Measurements from ENCODE around the gene IPO4.
A peak's percentile ranks its signal among the peaks of the same experiment; 100 is the strongest.
"Not testable (repeated sequence)": the region's sequence is repeated elsewhere in the genome, so short reads cannot be mapped to it uniquely, and the experiment has no call there.

The IPO4 gene

DNA sequence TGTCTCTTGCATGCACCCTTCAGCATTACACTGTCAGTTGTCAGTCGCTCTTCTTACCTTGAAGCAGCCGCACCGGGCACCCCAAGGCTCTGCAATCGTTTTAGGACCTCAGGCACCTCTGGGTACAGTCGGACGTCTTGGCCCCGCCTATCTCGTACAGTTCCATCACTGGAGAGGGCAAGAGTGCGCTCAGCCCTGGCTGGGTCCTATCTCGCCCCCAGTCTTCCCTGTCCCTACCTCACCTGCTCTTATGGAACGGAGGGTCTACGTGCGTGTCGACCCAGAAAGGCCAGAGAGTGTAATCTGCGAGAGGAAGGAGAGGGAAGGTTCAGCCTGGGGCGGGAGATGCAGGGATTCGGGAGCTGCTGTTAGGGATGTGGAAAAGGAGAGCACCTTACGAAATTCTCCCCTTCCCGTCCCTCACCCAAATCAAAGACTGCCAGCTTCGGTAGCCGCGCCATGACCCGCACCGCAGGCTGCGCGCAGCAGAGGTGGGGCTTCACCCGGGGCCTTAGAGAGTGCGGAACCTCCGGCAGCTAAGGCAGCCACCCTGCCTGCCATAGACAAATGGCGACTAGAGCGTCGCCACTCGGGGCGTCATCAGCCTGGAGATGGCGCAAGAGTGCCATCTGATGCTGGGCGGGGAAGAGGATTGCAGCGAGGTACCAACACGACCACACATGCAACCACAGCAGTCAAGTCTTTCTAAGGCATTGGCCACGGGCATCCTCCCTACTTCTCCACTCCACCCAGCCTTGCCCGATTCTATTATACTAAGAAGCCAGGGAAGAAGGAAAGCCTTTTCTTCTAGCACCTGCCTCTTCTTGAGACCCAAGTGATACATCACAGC is 27.1 kb upstream of the IPO4 start, which contains the start of gene MDP1:
Gene MDP1, minus strand, starts transcription at position 572 of the 850 bp plus-strand sequence. Its CDS starts 111 bp downstream, at position 461.
- DNase-seq (ENCODE audit: low read depth, low spot score): peak; percentile 91

DNA sequence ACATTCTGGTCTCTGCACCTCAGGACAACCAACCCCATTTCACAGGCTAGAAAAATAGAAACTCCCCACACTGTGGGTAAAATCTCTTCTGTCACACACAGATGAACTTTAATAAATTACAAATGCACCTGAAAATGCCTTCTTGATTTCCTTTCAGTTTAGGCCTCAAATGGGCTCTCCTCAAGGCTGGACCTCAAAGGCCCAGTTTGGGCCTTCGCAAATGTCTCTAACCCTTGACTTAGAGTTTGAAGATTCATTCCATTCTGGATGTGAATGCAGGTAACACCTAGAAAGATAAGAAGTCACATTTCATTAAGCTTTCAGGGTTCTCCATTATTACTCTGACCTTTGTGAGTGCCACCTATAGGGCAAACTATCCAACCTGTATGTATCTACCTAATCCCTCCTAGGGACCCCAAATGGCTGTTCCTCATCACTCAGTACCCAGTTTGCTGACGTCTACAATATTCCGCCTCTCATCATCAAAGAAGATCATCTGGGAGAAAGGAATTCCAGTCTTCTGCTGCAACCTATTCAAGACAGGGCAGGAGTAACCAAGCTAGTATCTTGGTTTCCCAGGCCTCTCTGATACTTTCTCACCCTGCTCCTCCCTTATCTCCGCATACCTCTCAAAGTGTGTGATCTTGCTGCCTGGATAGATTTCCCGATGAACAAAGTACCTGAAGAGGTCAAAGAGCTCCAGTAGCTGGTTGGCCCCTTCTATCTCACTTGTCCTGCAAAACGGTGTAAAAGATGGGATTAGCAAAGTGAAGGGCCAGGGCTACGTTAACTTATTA is 25.4 kb upstream of the IPO4 start:
- DNase-seq (ENCODE audit: low read depth, low spot score): no peak

DNA sequence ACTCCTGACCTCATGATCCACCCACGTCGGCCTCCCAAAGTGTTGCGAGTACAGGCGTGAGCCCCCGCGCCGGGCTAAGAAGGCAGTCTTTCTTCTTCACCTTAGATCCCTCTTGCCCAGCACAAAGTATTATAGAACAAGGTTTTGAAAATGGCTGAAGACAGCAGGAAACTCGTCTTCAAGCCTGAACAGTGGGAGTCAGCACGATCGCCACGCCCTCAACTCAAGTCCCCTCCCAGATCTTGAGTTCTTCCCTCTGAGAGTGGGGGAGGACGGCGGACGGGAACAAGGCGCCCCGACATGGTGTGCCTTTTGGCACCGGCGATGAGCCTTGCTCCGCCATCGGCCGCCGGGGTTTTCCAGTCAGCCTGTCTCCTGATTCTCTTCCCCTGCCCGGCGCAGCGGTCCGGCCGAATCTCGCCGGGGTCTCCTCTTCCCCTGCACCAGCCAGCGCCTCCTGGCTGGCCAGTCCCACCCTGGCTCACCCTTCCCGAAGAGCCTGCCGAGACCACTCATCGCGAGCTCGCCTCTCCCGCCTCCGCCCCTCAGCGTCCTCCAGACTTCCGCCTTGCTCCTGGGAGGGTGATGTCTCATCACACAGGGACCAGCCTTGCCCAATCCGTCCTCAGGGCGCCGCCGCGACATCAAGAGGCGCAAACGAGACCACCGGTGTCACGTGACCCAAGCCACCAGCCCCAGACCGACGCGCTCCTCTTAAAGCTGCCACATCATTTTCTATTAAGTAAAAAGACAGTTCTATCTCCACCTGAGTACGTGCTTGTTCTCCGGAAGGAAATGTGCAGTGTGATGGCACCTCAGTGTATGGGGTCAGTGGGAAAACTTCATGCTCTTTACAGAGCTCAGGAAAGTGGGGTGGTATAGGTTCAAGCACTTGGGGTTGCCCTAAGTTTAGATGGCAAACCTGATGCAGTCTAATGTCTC is 24.6 kb upstream of the IPO4 start, which contains the start of gene CHMP4A:
Gene CHMP4A, minus strand, starts transcription at position 565 of the 942 bp plus-strand sequence. Its CDS starts 49 bp downstream, at position 516.
- peak; percentile 99 for DNase-seq (ENCODE audit: low read depth, low spot score)

DNA sequence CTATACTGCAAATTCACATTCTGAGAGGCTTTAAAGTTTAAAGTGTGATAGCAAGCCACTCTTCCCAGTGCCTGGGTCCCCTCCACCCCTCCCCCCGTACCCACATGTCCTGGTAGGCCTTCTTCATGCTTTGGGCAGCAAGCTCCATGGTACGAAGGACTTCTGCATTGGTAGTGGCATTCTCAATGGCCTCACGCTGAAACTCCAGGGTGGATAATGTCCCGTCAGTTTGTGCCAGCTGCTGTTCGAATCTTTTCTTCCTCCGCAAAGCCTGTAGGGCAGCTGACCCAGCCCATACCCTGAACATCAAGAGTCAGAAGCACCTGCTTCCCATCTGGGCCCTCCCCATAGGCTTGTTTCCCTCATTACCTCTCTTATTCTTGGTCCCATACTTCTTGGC is 22.7 kb upstream of the IPO4 start:
- DNase-seq (ENCODE audit: low read depth, low spot score): no peak

DNA sequence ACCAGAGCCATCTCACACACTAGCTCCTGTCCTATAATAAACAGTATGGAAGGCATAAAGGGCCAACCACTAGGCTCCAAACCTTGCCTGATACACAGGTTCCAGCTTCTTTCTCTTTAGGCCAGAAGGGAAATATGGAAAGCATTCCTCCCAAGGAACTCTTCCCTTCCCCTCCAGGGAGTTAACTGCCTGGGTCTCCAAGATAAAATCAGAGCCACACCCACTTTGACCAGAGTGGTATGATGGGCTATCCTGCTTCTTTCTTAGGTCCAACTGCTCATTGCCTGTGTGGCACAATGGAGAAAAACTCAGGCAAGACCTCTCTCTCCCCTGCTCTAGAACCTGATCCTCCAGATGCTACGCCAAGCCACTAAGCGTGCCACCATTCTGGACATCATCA is 19.0 kb upstream of the IPO4 start:
- no peak for DNase-seq (ENCODE audit: low read depth, low spot score)

DNA sequence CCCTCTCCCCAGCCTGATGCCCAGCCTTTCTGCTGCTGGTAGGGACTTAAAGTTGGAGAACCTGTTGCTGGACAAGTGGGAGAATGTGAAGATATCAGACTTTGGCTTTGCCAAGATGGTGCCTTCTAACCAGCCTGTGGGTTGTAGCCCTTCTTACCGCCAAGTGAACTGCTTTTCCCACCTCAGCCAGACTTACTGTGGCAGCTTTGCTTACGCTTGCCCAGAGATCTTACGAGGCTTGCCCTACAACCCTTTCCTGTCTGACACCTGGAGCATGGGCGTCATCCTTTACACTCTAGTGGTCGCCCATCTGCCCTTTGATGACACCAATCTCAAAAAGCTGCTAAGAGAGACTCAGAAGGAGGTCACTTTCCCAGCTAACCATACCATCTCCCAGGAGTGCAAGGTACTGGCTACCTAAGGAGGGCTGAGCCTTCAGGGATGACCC is 18.5 kb upstream of the IPO4 start:
- DNase-seq (ENCODE audit: low read depth, low spot score): no peak

DNA sequence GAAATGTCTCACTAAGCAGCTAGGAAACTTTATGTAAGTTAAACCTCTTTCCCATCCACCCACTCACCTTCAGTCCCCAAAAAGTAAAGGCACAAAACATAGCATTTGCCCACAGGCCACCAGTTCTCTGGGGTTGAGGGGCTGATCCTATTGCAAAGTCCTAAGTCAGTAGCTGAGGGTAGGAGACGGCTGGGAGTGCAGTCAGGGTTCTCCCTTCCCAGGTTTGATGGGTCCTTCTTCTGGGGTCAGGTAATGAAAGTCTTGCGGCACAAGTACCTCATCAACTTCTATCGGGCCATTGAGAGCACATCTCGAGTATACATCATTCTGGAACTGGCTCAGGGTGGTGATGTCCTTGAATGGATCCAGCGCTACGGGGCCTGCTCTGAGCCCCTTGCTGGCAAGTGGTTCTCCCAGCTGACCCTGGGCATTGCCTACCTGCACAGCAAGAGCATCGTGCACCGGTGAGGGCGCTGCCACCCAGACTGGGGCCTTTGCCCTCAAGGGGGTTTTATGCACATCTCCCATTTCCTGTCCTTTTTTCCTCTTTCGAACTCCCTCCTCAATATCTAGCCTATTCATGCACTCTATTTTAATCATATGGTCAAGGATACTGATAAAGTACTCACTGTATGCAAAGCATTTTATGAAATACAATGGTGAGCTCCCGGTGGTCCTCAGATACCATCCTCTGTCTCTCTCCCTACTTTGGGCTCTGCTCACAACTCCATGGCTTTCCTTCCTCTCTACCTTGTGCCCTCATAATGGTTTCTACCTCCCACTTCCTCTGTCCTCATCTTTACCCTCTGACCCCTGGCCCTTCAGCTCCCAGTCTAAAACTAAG is 17.9 kb upstream of the IPO4 start:
- DNase-seq (ENCODE audit: low read depth, low spot score): no peak

DNA sequence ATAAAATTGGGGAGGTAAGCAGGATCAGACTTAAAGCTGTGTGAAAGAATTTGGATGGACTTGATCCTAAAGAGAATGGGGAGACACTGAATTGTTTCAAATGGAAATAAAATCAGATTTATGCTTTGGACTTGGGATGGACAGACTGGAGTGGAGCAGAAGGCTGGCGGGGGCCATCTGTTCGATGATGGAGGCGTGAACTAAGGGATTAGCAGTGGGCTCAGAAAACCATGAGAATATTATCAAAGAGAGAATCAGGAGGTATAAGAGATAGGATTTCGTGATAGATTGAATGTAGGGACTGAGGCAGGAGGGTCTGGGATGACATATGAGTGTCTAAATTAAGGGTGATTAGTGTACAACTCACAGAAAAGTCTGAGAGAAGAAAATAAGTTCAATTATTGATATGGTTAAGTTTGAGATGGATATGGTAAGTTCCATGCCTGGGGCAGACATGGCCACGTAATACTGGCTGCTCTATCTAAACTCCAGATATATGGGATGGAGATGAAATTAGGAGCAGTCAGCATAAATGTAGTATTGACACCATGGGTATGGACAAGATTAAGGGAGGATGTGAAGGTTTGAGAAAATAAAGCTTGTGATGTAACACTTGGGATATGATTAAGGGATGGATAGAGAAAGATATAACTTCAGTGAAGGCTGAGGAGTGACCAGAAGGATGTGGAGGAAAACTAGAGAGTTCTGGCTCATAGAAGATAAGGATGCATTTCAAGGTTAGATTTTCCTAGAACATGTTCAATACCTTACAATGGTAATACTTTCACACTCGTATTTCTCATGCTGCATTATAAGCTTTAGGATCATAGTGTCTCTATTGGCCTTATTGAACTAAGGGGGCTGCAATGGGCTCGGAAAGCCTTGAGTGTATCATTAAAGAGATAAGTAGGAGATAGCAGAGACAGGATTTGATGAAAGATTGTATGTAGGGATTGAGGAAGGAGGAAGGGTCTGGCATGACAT is 15.8 kb upstream of the IPO4 start:
- DNase-seq (ENCODE audit: low read depth, low spot score): no peak

DNA sequence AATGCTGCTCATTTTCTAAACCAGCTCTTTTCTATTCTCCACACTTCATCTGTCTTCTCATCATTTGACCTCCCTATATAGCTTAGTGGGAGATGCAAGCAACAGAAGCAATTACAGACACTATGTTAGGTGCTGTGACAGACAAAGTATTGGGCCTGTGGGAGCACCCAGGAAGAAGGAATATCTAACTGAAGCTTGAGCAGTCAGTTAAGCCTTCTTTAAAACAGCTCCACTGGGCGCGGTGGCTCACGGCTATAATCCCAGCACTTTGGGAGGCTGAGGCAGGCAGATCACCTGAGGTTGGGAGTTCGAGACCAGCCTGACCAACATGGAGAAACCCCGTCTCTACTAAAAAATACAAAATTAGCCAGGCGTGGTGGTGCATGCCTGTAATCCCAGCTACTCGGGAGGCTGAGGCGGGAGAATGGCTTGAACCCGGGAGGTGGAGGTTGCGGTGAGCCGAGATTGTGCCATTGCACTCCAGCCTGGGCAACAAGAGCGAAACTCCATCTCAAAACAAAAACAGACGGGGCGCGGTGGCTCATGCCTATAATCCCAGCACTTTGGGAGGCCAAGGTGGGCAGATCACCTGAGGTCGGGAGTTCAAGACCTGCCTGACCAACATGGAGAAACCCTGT is 14.8 kb upstream of the IPO4 start:
- DNase-seq (ENCODE audit: low read depth, low spot score): not testable (repeated sequence)

DNA sequence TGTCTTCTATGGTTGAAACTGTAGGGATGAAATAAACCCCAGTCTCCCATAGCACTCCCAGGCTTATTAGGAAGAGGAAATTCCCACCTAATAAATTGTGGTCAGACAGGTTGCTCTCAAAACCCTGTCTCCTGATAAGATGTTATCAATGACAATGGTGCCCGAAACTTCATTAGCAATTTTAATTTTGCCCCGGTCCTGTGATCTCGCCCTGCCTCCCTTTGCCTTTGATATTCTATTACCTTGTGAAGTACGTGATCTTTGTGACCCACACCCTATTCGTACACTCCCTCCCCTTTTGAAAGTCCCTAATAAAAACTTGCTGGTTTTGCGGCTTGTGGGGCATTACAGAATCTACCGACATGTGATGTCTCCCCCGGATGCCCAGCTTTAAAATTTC is 13.9 kb upstream of the IPO4 start:
- peak; percentile 35 for DNase-seq (ENCODE audit: low read depth, low spot score)

DNA sequence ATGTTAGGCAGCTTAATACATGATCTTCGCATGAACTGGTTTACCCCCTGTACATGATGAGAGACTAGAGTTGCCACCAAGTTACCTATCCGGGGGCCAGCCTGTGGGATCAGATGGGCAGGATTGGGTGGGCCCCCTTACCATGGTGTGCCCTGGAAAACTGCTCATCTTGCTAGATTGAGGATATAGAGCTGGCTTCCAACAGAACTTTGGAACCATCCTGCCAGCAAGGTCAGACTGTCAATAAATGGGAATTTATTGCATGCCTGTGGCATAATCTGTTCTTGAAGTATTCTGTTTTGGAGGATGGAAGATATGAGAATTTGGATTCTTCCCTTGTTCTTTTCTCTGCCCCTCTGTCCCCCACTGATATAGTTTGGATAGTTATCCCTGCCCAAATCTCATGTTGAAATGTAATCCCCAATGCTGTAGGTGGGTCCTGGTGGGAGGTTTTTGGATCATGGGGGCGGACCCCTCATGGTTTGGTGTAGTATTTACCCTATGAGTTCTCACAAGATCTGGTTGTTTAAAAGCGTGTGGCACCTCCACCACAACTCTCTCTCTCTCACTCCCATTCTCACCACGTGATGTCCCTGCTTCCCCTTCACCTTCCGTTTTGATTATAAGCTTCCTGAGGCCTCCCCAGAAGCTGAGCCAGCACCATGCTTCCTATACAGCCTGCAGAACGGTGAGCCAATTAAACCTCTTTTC is 10.4 kb upstream of the IPO4 start:
- no peak for DNase-seq (ENCODE audit: low read depth, low spot score)

DNA sequence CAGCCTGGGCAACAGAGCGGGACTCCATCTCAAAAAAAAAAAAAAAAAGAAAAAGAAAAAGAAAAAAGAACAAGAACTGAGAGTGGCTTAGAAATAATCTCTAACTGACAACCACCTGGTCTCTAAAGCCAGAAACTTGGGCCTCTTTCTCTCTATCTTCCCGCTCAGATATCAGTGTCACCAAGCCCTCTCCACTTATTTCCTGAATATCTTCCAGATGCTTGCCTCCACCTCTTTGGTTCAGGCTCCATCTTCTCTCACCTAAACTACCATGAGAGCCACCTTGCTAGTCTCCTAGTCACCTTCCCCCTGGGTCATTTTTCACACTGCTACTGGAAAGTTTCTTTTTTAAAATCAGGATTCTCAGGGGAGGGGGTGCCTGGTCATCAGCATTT is 8.4 kb upstream of the IPO4 start:
- DNase-seq (ENCODE audit: low read depth, low spot score): no peak

DNA sequence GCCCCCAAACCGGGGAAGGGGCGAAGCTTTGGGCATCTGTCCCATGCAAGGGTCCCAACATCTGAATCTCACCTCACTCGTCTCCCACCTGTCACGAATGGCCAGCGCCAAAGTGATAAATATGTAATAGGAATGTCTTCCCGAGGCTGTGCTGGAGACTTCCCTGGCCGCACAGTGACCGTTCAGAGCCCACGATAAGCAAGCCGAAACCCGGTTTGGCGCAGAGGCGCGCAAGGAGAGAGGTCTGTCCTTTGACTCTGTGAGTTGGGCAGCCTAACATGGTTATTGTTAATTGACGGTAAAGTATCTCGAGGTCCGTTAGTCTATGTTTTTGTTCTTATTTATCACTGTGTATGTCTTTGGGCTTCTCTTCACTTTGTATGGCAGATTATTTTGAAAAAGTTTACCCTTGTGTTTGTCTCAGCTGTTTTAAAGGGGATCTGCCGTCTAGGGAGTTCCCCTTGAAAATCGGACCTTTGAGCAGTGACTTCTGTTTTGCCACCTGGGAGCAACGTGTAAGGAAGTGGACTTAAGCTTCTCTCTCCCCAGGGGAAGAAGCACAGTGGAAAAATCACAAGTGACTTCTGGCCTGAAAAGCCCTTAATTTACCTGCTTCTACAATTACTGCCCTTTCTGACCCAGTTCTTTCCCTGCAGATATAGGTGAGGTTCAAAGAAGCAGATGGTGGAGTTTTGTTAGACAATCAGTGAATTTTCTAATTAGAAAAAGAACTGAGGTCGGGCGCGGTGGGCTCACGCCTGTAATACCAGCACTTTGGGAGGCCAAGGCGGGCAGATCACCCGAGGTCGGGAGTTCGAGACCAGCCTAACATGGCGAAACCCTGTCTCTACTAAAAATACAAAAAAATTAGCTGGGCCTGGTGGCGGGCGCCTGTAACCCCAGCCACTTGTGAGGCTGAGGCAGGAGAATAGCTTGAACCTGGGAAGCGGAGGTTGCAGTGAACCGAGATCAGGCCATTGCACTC is 7.7 kb upstream of the IPO4 start:
- peak; percentile 60 for DNase-seq (ENCODE audit: low read depth, low spot score)

DNA sequence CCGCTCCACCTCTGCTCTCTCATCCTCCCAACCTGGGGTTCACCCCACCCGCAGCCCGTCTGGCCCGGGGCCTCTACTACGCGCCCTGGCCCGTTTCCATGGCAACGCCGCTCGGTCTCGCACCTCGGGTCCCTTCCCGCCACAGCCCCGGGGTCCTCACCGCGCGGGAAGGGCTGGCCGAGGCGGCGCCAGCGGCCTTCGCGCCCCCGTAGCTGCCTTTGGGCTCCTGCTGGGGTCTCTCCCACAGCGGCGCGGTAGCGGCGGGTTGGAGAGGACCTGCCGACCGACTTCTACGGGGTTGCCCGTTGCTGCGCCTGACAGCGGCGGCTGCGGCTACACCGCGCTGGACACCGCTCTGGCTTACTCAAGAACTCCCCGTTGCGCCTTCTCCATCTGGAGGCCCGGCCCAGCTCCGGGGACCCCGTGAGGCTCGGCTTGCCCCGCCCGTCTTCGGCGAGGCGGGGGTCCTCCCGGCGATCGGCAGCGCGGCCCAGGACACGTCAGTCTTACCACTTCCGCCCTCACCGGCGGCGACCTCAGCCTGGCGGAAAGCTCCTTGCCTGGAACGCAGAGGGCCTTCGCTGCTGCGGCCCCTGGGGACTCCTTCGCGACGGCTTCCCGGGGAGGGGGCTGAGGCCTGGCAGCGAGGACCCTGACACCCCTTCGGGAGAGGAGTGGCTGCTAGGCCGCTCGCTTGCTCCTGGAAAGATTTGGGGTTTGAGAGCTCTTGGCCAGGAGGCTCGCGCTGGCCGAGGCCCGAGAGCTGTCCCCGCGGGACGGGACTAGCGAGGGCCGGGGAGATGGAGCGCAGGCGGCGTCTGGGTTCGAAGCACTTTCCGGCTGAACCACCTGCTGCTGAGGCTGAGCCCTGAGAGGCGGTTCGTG is 6.8 kb upstream of the IPO4 start, which contains the start of gene TM9SF1:
Gene TM9SF1, minus strand, starts transcription at position 256 of the 885 bp plus-strand sequence. CDS start 422 bp downstream, outside the sequence.
- peak; percentile 92 for DNase-seq (ENCODE audit: low read depth, low spot score)

DNA sequence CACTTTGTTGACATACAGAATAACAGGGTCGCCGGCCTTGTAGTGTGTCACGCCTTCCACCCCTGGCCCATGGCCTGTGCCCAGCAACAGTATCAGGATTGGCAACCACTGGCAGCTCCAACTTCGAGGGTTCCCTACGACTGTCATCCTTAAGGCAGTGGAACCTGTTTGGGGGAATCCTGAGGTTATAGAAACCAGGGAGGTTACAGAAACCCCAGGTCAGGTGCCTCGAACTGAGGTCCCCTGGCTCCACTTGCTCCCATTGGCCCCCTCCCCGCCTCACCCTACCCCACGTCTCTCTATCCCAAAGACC is 6.2 kb upstream of the IPO4 start:
- no peak for DNase-seq (ENCODE audit: low read depth, low spot score)

All from ELF-1 (cell line).